ENCODE results near the gene FASTK.

Gene FASTK

GRCh38 chr7:151080522-151081169, at the start of gene FASTK:
FASTK (minus strand) TSS chr7:151080809; CDS start chr7:151080766, 43 bp downstream.
- peak; percentile 87 for TF ChIP-seq POLR2A (IDR thresholded peaks at IDR 0.05; ENCODE audit: low read depth, low read length)
- DNase-seq (ENCODE audit: insufficient read length, low spot score) (peak; percentile 94), FAIRE-seq (no peak)

GRCh38 chr7:151129960-151130591, 49.5 kb upstream of the FASTK start:
- FAIRE-seq (no peak), DNase-seq (ENCODE audit: insufficient read length, low spot score) (no peak)
- no peak for TF ChIP-seq POLR2A (IDR thresholded peaks at IDR 0.05; ENCODE audit: low read depth, low read length)

- no peak for TF ChIP-seq POLR2A (IDR thresholded peaks at IDR 0.05; ENCODE audit: low read depth, low read length)
- no peak for DNase-seq (ENCODE audit: insufficient read length, low spot score)
- FAIRE-seq = no peak
These were observed 48.7 kb upstream of the FASTK start for GRCh38 chr7:151129117-151129959.

- no peak for FAIRE-seq
- TF ChIP-seq POLR2A (IDR thresholded peaks at IDR 0.05; ENCODE audit: low read depth, low read length) = no peak
- DNase-seq (ENCODE audit: insufficient read length, low spot score) = no peak
These were observed 48.1 kb upstream of the FASTK start for GRCh38 chr7:151128716-151129115.

GRCh38 chr7:151128144-151128543, 47.5 kb upstream of the FASTK start:
- no peak for TF ChIP-seq POLR2A (IDR thresholded peaks at IDR 0.05; ENCODE audit: low read depth, low read length)
- DNase-seq (ENCODE audit: insufficient read length, low spot score) (no peak), FAIRE-seq (no peak)

GRCh38 chr7:151126491-151127137, 46.0 kb upstream of the FASTK start:
- FAIRE-seq = no peak
- no peak for DNase-seq (ENCODE audit: insufficient read length, low spot score)
- no peak for TF ChIP-seq POLR2A (IDR thresholded peaks at IDR 0.05; ENCODE audit: low read depth, low read length)

- no peak for DNase-seq (ENCODE audit: insufficient read length, low spot score)
- FAIRE-seq = no peak
- no peak for TF ChIP-seq POLR2A (IDR thresholded peaks at IDR 0.05; ENCODE audit: low read depth, low read length)
These were observed 45.4 kb upstream of the FASTK start for GRCh38 chr7:151125846-151126481.

GRCh38 chr7:151125470-151125845, 44.8 kb upstream of the FASTK start:
- no peak for TF ChIP-seq POLR2A (IDR thresholded peaks at IDR 0.05; ENCODE audit: low read depth, low read length)
- FAIRE-seq (no peak), DNase-seq (ENCODE audit: insufficient read length, low spot score) (no peak)

- no peak for DNase-seq (ENCODE audit: insufficient read length, low spot score)
- TF ChIP-seq POLR2A (IDR thresholded peaks at IDR 0.05; ENCODE audit: low read depth, low read length) = no peak
- FAIRE-seq = no peak
These were observed 44.3 kb upstream of the FASTK start for GRCh38 chr7:151124899-151125399.

- no peak for FAIRE-seq
These were observed 43.9 kb upstream of the FASTK start for GRCh38 chr7:151124481-151124880.

GRCh38 chr7:151123822-151124464, 43.3 kb upstream of the FASTK start:
- DNase-seq (ENCODE audit: insufficient read length, low spot score) (peak; percentile 99), FAIRE-seq (peak; percentile 76)
- 0 out of 2 replicates have a peak, but pooled peaks have one; percentile 12 for TF ChIP-seq POLR2A (IDR thresholded peaks at IDR 0.05; ENCODE audit: low read depth, low read length)

More at GRCh38 chr7:151124481-151124880, 43.9 kb upstream of the FASTK start:
- DNase-seq (ENCODE audit: insufficient read length, low spot score) = no peak
- no peak for TF ChIP-seq POLR2A (IDR thresholded peaks at IDR 0.05; ENCODE audit: low read depth, low read length)

- no peak for TF ChIP-seq POLR2A (IDR thresholded peaks at IDR 0.05; ENCODE audit: low read depth, low read length)
- no peak for FAIRE-seq
- DNase-seq (ENCODE audit: insufficient read length, low spot score) = no peak
These were observed 42.7 kb upstream of the FASTK start for GRCh38 chr7:151123158-151123821.
